Skin epidermis (tissue), 12 donors: ENCODE data around the gene GNA12.
A peak's percentile ranks its signal among the peaks of the same experiment; 100 is the strongest.
"Not testable (repeated sequence)": the region's sequence is repeated elsewhere in the genome, so short reads cannot be mapped to it uniquely, and the experiment has no call there.

ENCODE experiments used
- H3K27ac ChIP-seq, 21 experiments: fragments of 200-600 bp; sonication (generic) in 11 of 21; one replicate each; pipeline ENCODE4 v1.5.0; 2020; ENCODE audit warnings: mild to moderate bottlenecking in 3 of 21, inconsistent platforms in 2 of 21, moderate library complexity in 2 of 21
- H3K4me3 ChIP-seq, 7 experiments: fragments of 200-600 bp; sonication (generic) in 2 of 7; one replicate each; pipeline ENCODE4 v1.5.0; 2020; ENCODE audit warnings: inconsistent platforms in 2 of 7, mild to moderate bottlenecking in 2 of 7, moderate library complexity in 1 of 7

GNA12 gene

GRCh38 chr7:2724453-2725177 is 119.5 kb downstream of the GNA12 start:
- Histone ChIP-seq H3K27ac (no peak overlapping the region), H3K4me3 (no peak overlapping the region)

- H3K4me3 ChIP-seq, H3K27ac ChIP-seq: not testable (repeated sequence)
These were observed 120.1 kb downstream of the GNA12 start for GRCh38 chr7:2724036-2724435.

- no peak overlapping the region for H3K27ac ChIP-seq
These were observed 120.8 kb downstream of the GNA12 start for GRCh38 chr7:2723138-2723850.

GRCh38 chr7:2722591-2722990 is 121.5 kb downstream of the GNA12 start:
- Histone ChIP-seq H3K4me3 (no peak overlapping the region), H3K27ac (no peak overlapping the region)

More at GRCh38 chr7:2723138-2723850, 120.8 kb downstream of the GNA12 start:
- no peak overlapping the region for H3K4me3 ChIP-seq

- no peak overlapping the region for H3K4me3 ChIP-seq
- no peak overlapping the region for H3K27ac ChIP-seq
These were observed 122.3 kb downstream of the GNA12 start for GRCh38 chr7:2721842-2722241.

GRCh38 chr7:2720024-2720423 is 124.1 kb downstream of the GNA12 start:
- Histone ChIP-seq H3K27ac (no peak overlapping the region), H3K4me3 (no peak overlapping the region)

GRCh38 chr7:2719007-2719406 is 125.1 kb downstream of the GNA12 start:
- H3K4me3 ChIP-seq: no peak overlapping the region
- H3K27ac ChIP-seq: no peak overlapping the region

GRCh38 chr7:2718296-2718965 is 125.7 kb downstream of the GNA12 start:
- Histone ChIP-seq H3K27ac (no peak overlapping the region), H3K4me3 (no peak overlapping the region)

- Histone ChIP-seq H3K27ac (peak overlapping the region in 1 of 21 experiments; percentile 10), H3K4me3 (no peak overlapping the region)
These were observed 126.5 kb downstream of the GNA12 start for GRCh38 chr7:2717293-2718261.

GRCh38 chr7:2716906-2717292 is 127.2 kb downstream of the GNA12 start:
- no peak overlapping the region for H3K27ac ChIP-seq
- H3K4me3 ChIP-seq: no peak overlapping the region

- Histone ChIP-seq H3K27ac (no peak overlapping the region), H3K4me3 (no peak overlapping the region)
These were observed 127.6 kb downstream of the GNA12 start for GRCh38 chr7:2716488-2716887.

- no peak overlapping the region for H3K4me3 ChIP-seq
- no peak overlapping the region for H3K27ac ChIP-seq
These were observed 128.5 kb downstream of the GNA12 start for GRCh38 chr7:2715341-2716231.

GRCh38 chr7:2714636-2715035 is 129.5 kb downstream of the GNA12 start:
- no peak overlapping the region for H3K27ac ChIP-seq
- no peak overlapping the region for H3K4me3 ChIP-seq

GRCh38 chr7:2713978-2714377 is 130.1 kb downstream of the GNA12 start:
- Histone ChIP-seq H3K27ac (no peak overlapping the region), H3K4me3 (no peak overlapping the region)

- H3K4me3 ChIP-seq: no peak overlapping the region
- H3K27ac ChIP-seq: no peak overlapping the region
These were observed 130.7 kb downstream of the GNA12 start for GRCh38 chr7:2713370-2713769.

- peak overlapping the region in 1 of 21 experiments; percentile 80 for H3K27ac ChIP-seq
These were observed 132.0 kb downstream of the GNA12 start for GRCh38 chr7:2711895-2712675.

GRCh38 chr7:2710901-2711551 is 133.1 kb downstream of the GNA12 start:
- no peak overlapping the region for H3K4me3 ChIP-seq

More at GRCh38 chr7:2711895-2712675, 132.0 kb downstream of the GNA12 start:
- no peak overlapping the region for H3K4me3 ChIP-seq

More at GRCh38 chr7:2710901-2711551, 133.1 kb downstream of the GNA12 start:
- peak overlapping the region in 7 of 21 experiments; percentile 41 to 82 (median 77) for H3K27ac ChIP-seq
